Gastrocnemius medialis (tissue), 4 donors: ENCODE measurements around the gene HDAC7. TPM values are rescaled to one million over a fixed set of nuclear protein-coding genes. Genes with fewer than 3 reads are reported as not detected.

ENCODE experiments used
- ATAC-seq, 2 donors: fragments of 150-250 bp; one replicate each; pipeline ENCODE4 v1.9.1; 2016
- DNase-seq, 2 donors: peaks; one replicate each; pipeline ENCODE4 v3.0.0-alpha.2; 2019
- H3K27ac ChIP-seq, 4 donors: fragments of 200-600 bp; sonication (generic); 1 replicate in 1 of 4; 2 replicates in 3 of 4; pipeline ENCODE4 v1.5.1; 2016 to 2018; ENCODE audit warnings: mild to moderate bottlenecking in 2 of 4, moderate library complexity in 1 of 4
- H3K27me3 ChIP-seq, 3 donors: fragments of 200-600 bp; sonication (generic) in 2 of 3; 1 replicate in 1 of 3; 2 replicates in 2 of 3; pipeline versions ENCODE4 v1.5.1 to v1.6.0; 2016 to 2019; ENCODE audit warnings: mild to moderate bottlenecking in 1 of 3, moderate library complexity in 1 of 3
- H3K36me3 ChIP-seq, 2 donors: fragments of 200-600 bp; sonication (generic) in 1 of 2; one replicate each; pipeline ENCODE4 v1.5.1; 2017 to 2018
- H3K4me1 ChIP-seq, 2 donors: fragments of 200-600 bp; sonication (generic) in 1 of 2; one replicate each; pipeline ENCODE4 v1.5.1; 2016 to 2017; ENCODE audit warnings: mild to moderate bottlenecking in 2 of 2
- H3K4me3 ChIP-seq, 4 donors: fragments of 200-600 bp; sonication (generic) in 3 of 4; 1 replicate in 1 of 4; 2 replicates in 3 of 4; pipeline ENCODE4 v1.5.1; 2016 to 2019; ENCODE audit warnings: mild to moderate bottlenecking in 2 of 4
- H3K9me3 ChIP-seq, 3 donors: fragments of 200-600 bp; sonication (generic) in 2 of 3; 1 replicate in 1 of 3; 2 replicates in 2 of 3; pipeline ENCODE4 v1.5.1; 2016 to 2019
- POLR2A ChIP-seq, 2 donors: fragments of 450-650 bp; IDR thresholded peaks; one replicate each; pipeline ENCODE4 v1.6.1; 2017; ENCODE audit warnings: antibody characterized with exemption in 2 of 2, mild to moderate bottlenecking in 2 of 2, moderate library complexity in 2 of 2
- in situ Hi-C, 4 donors: fragments of 200-750 bp; cut with MboI; loops; one replicate each; pipeline versions ENCODE4 v1.15.0 to v1.8.0; 2017; ENCODE audit warnings: low sequenced_read_pairs in 4 of 4
- intact Hi-C: fragments of 100-400 bp; cut with DNase I; formaldehyde crosslinking; loops from one replicate; pipeline ENCODE4 v1.15.1; 2023; ENCODE audit warnings: low total_unique reads
- total RNA-seq, 4 donors: library from RNA; depleted of rRNA; stranded (reverse); fragments of >200 nt; gene quantifications; one replicate each; pipeline versions ENCODE4 v1.1.0 to v1.2.3, GENCODE V29; 2016
- TF ChIP-seq, protein P1 (sequence below), 5 experiments: fragments of 450-650 bp in 3 of 5; fragments of 200-600 bp in 2 of 5; sonication (generic) in 2 of 5; IDR thresholded peaks in 4 of 5; conservative IDR thresholded peaks in 1 of 5; 1 replicate in 4 of 5; 2 replicates in 1 of 5; pipeline ENCODE4 v1.5.1; 2016 to 2019; ENCODE audit warnings: antibody characterized with exemption in 5 of 5, mild to moderate bottlenecking in 3 of 5, moderate library complexity in 3 of 5

The HDAC7 gene
- total RNA-seq, 4 donors from 2014 or later = 12.2 to 27.1 (median 17.0) TPM

DNA sequence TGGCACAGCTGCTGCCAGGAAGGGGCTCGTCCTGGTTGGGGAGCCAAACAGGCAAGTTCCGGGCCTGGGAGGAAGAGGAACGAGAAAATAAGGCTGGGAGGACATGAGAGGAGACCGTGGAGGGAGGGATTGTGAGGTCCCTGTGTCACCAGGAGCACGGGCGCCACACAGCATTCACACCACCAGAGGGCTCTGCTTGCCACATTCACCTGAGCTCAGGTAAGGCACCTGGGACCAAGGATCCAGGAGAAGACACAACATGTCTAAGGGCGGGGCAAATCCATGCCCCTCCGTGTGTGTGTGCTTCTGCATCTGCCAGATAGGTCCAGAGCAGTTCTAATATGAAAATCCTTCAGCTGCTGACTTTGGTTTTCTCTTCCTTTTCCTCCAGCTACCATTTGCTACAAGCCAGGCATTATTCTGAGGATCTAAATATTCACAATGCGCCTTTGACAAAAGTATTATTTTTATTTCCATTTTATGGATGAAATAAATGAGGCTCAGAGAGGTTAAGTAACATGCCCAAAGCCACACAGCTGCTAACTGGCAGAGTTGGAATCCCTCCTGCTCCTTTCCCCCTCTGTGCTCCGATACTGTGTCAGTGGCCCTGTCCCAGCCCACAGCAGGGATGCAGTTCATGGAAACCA is 75.6 kb downstream of the HDAC7 start:
- in situ Hi-C loops = loop anchor here in 3 of 4 donors (5.0 to 25.0 kb wide), 2 partner anchors 33 to 93 kb away; no protein-coding TSS in a partner anchor
- H3K27ac ChIP-seq = no peak overlapping the region
- no peak for ATAC-seq

DNA sequence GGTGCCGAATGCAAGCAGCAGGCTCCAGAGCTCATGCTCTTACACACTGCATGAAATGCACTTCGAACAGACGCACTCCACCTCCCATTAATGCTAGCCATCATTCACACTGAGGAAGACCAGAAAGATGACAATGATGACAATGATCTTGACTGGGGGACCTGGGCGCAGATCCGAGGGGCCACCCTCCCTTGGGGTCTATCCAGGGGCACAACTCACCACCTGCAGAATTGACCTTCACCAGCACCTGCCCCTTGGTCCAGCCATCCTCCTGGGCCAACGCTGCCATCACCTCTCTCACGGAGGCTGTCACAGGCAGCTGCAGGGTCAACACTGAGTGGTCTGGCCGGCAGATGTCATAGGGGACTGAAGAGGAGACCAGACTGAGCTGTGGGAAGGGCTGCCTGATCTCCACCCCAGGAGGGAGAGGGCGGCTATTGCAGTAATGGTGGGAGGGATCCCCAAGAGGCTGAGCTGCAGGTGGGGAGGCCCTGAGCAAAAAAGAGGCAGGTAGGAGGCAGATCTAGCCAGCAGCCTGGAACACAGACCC is 76.3 kb downstream of the HDAC7 start:
- Histone ChIP-seq H3K9me3 (no peaks in the 10 kb centered on the region), H3K4me3 (no peak overlapping the region), H3K4me1 (peaks cover 10 to 15% of the 10 kb centered on the region in 2 donors), H3K36me3 (no peaks in the 10 kb centered on the region), H3K27ac (no peak overlapping the region), H3K27me3 (no peaks in the 10 kb centered on the region)
- DNase-seq (no peak), ATAC-seq (no peak)
- TF ChIP-seq, protein P1, sequence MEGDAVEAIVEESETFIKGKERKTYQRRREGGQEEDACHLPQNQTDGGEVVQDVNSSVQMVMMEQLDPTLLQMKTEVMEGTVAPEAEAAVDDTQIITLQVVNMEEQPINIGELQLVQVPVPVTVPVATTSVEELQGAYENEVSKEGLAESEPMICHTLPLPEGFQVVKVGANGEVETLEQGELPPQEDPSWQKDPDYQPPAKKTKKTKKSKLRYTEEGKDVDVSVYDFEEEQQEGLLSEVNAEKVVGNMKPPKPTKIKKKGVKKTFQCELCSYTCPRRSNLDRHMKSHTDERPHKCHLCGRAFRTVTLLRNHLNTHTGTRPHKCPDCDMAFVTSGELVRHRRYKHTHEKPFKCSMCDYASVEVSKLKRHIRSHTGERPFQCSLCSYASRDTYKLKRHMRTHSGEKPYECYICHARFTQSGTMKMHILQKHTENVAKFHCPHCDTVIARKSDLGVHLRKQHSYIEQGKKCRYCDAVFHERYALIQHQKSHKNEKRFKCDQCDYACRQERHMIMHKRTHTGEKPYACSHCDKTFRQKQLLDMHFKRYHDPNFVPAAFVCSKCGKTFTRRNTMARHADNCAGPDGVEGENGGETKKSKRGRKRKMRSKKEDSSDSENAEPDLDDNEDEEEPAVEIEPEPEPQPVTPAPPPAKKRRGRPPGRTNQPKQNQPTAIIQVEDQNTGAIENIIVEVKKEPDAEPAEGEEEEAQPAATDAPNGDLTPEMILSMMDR (IDR thresholded peaks at IDR 0.05 in 4 of 5, conservative IDR thresholded peaks at IDR 0.05 in 1 of 5) = no peak
- no peak for TF ChIP-seq POLR2A (IDR thresholded peaks at IDR 0.05)
- in situ Hi-C loops (loop anchor here in 3 of 4 donors (5.0 to 25.0 kb wide), 2 partner anchors 34 to 94 kb away; no protein-coding TSS in a partner anchor), intact Hi-C loops (loop anchor here (2.0 kb wide), 1 partner anchor 15 kb away; the partner anchor contains the start of gene RAPGEF3)

More for the DNA sequence above, 75.6 kb downstream of the HDAC7 start:
- intact Hi-C loops = no loop called here
- H3K4me3 ChIP-seq = no peak overlapping the region
- no peaks in the 10 kb centered on the region for H3K36me3 ChIP-seq
- peaks cover 5 to 15% of the 10 kb centered on the region in 2 donors for H3K4me1 ChIP-seq
- no peak for TF ChIP-seq POLR2A (IDR thresholded peaks at IDR 0.05)
- TF ChIP-seq, protein P1 (IDR thresholded peaks at IDR 0.05 in 4 of 5, conservative IDR thresholded peaks at IDR 0.05 in 1 of 5) = peak; percentile 19 to 53 (median 42)
- H3K27me3 ChIP-seq = no peaks in the 10 kb centered on the region
- no peaks in the 10 kb centered on the region for H3K9me3 ChIP-seq
- no peak for DNase-seq

GRCh38 chr12:47742253-47742825 is 77.4 kb downstream of the HDAC7 start:
- Histone ChIP-seq H3K4me1 (peaks cover 14 to 25% of the 10 kb centered on the region in 2 donors), H3K9me3 (no peaks in the 10 kb centered on the region), H3K4me3 (no peak overlapping the region), H3K36me3 (no peaks in the 10 kb centered on the region), H3K27ac (no peak overlapping the region), H3K27me3 (no peaks in the 10 kb centered on the region)
- intact Hi-C loops = loop anchor here (1.0 to 2.0 kb wide), 3 partner anchors 16 to 96 kb away; partner anchors contain the start of gene RAPGEF3
- in situ Hi-C loops = loop anchor here in 3 of 4 donors (5.0 to 25.0 kb wide), 2 partner anchors 35 to 95 kb away; no protein-coding TSS in a partner anchor
- no peak for DNase-seq
- ATAC-seq = peak; percentile 20 to 45
- no peak for TF ChIP-seq POLR2A (IDR thresholded peaks at IDR 0.05)
- TF ChIP-seq, protein P1 (IDR thresholded peaks at IDR 0.05 in 4 of 5, conservative IDR thresholded peaks at IDR 0.05 in 1 of 5) = peak; percentile 91 to 95 (median 92)

DNA sequence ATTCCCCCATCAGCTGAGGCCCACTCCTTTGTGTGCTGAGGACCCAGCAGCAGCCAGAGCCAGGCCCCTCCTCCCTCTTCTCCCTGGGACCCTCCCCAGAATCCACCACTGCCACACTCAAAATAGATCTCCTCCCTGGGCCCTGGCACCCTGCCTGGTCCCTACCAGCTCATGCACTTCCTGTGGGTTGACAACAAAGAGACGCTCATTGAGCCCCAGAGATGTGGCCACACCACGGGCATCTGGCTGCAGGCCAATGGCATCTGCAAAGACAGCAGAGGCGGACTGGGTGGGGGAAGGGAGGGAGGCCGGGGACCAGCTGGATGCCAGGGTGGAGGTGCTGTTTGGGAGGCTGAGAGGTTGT is 78.4 kb downstream of the HDAC7 start:
- no peak for TF ChIP-seq POLR2A (IDR thresholded peaks at IDR 0.05)
- TF ChIP-seq, protein P1 (IDR thresholded peaks at IDR 0.05 in 4 of 5, conservative IDR thresholded peaks at IDR 0.05 in 1 of 5) = no peak
- intact Hi-C loops (no loop called here), in situ Hi-C loops (loop anchor here in 3 of 4 donors (5.0 to 25.0 kb wide), 2 partner anchors 36 to 96 kb away; no protein-coding TSS in a partner anchor)
- H3K4me1 ChIP-seq = peaks cover 24 to 35% of the 10 kb centered on the region in 2 donors
- no peak for ATAC-seq
- H3K27ac ChIP-seq = peak overlapping the region in 3 of 4 donors; percentile 47 to 64 (median 56)
- no peak overlapping the region for H3K4me3 ChIP-seq
- no peaks in the 10 kb centered on the region for H3K36me3 ChIP-seq
- no peaks in the 10 kb centered on the region for H3K27me3 ChIP-seq
- DNase-seq = peak; percentile 33 to 65
- no peaks in the 10 kb centered on the region for H3K9me3 ChIP-seq
